ENCODE measurements around the gene MAN2B1. TPM values are rescaled to one million over a fixed set of nuclear protein-coding genes. Genes with fewer than 3 reads are reported as not detected.

The MAN2B1 gene
- total RNA-seq, 1 donor from 2014 or later = 35.8 TPM

DNA sequence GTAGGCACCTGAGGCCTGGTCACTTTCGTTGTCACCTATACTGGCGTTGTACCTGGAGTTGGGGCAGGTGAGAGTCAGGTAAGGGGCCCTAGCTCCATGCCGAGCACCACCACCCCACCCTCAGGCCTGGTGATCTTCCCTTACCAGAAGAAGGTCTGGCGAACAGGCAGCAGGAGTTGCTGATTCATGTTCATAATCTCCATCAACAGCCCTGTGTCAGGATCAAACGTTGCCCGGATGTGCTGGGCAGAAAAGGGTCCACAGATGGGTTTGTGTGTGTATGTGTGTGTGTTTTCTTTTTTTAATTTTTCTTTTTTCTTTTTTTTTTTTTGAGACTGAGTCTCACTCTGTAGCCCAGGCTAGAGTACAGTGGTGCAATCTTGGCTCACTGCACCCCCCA is 14.3 kb downstream of the MAN2B1 start:
- Histone ChIP-seq H3F3A (ENCODE audit: low read depth) (no peaks in the 10 kb centered on the region), H2AFZ (replicated peaks) (no peak overlapping the region), H3K27ac (no peak overlapping the region), H3K9me3 (ENCODE audit: low read depth) (no peaks in the 10 kb centered on the region), H3K4me1 (no peaks in the 10 kb centered on the region), H3K4me3 (no peak overlapping the region), H4K20me1 (ENCODE audit: low read depth) (no peaks in the 10 kb centered on the region), H3K36me3 (no peaks in the 10 kb centered on the region), H3K79me2 (ENCODE audit: low read depth) (no peaks in the 10 kb centered on the region), H3K27me3 (no peaks in the 10 kb centered on the region), H3K9ac (no peak overlapping the region), H3K4me2 (no peak overlapping the region)
- Mint-ChIP-seq H3K9me3 (peaks cover 2% of the 10 kb centered on the region), H3K4me3 (no peak overlapping the region), H3K27me3 (ENCODE audit: insufficient read depth, low read depth) (peaks cover 2% of the 10 kb centered on the region), H3K36me3 (peaks cover 23% of the 10 kb centered on the region), H3K27ac (no peak overlapping the region), H3K4me1 (no peaks in the 10 kb centered on the region)
- DNase-seq (ENCODE audit: low spot score) = no peak
- TF ChIP-seq EZH2 (IDR thresholded peaks at IDR 0.05) (no peak), EZH2phosphoT487 (IDR thresholded peaks at IDR 0.05) (no peak)
- TF ChIP-seq, protein P1, sequence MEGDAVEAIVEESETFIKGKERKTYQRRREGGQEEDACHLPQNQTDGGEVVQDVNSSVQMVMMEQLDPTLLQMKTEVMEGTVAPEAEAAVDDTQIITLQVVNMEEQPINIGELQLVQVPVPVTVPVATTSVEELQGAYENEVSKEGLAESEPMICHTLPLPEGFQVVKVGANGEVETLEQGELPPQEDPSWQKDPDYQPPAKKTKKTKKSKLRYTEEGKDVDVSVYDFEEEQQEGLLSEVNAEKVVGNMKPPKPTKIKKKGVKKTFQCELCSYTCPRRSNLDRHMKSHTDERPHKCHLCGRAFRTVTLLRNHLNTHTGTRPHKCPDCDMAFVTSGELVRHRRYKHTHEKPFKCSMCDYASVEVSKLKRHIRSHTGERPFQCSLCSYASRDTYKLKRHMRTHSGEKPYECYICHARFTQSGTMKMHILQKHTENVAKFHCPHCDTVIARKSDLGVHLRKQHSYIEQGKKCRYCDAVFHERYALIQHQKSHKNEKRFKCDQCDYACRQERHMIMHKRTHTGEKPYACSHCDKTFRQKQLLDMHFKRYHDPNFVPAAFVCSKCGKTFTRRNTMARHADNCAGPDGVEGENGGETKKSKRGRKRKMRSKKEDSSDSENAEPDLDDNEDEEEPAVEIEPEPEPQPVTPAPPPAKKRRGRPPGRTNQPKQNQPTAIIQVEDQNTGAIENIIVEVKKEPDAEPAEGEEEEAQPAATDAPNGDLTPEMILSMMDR (IDR thresholded peaks at IDR 0.05) = no peak

GRCh38 chr19:12649941-12650340 is 16.6 kb downstream of the MAN2B1 start:
- Histone ChIP-seq H3F3A (ENCODE audit: low read depth) (no peaks in the 10 kb centered on the region), H4K20me1 (ENCODE audit: low read depth) (no peaks in the 10 kb centered on the region), H3K27ac (no peak overlapping the region), H3K79me2 (ENCODE audit: low read depth) (no peaks in the 10 kb centered on the region), H2AFZ (replicated peaks) (no peak overlapping the region), H3K9ac (no peak overlapping the region), H3K36me3 (no peaks in the 10 kb centered on the region), H3K4me3 (no peak overlapping the region), H3K27me3 (no peaks in the 10 kb centered on the region), H3K9me3 (ENCODE audit: low read depth) (no peaks in the 10 kb centered on the region), H3K4me2 (no peak overlapping the region), H3K4me1 (no peaks in the 10 kb centered on the region)
- H3K9me3 Mint-ChIP-seq = peaks cover 2% of the 10 kb centered on the region
- H3K27me3 Mint-ChIP-seq (ENCODE audit: insufficient read depth, low read depth) = no peaks in the 10 kb centered on the region
- TF ChIP-seq, protein P1 (IDR thresholded peaks at IDR 0.05) = no peak
- no peak for TF ChIP-seq EZH2phosphoT487 (IDR thresholded peaks at IDR 0.05)
- no peak for TF ChIP-seq EZH2 (IDR thresholded peaks at IDR 0.05)
- DNase-seq (ENCODE audit: low spot score) = no peak
- H3K27ac Mint-ChIP-seq = no peak overlapping the region
- H3K4me1 Mint-ChIP-seq = no peaks in the 10 kb centered on the region
- peaks cover 17% of the 10 kb centered on the region for H3K36me3 Mint-ChIP-seq
- no peak overlapping the region for H3K4me3 Mint-ChIP-seq

GRCh38 chr19:12648088-12648487 is 18.5 kb downstream of the MAN2B1 start:
- H3K36me3 Mint-ChIP-seq = peaks cover 17% of the 10 kb centered on the region
- H3K27me3 Mint-ChIP-seq (ENCODE audit: insufficient read depth, low read depth) = no peaks in the 10 kb centered on the region
- peaks cover 2% of the 10 kb centered on the region for H3K9me3 Mint-ChIP-seq
- no peaks in the 10 kb centered on the region for H3K27me3 ChIP-seq
- no peaks in the 10 kb centered on the region for H3K4me1 Mint-ChIP-seq
- DNase-seq (ENCODE audit: low spot score) = no peak
- TF ChIP-seq, protein P1 (IDR thresholded peaks at IDR 0.05) = peak; percentile 13
- no peak for TF ChIP-seq EZH2phosphoT487 (IDR thresholded peaks at IDR 0.05)
- H3K36me3 ChIP-seq = no peaks in the 10 kb centered on the region
- no peak overlapping the region for H3K27ac Mint-ChIP-seq
- no peak overlapping the region for H3K27ac ChIP-seq
- H3K4me3 Mint-ChIP-seq = no peak overlapping the region
- H3K9me3 ChIP-seq (ENCODE audit: low read depth) = no peaks in the 10 kb centered on the region
- H3K4me2 ChIP-seq = no peak overlapping the region
- no peaks in the 10 kb centered on the region for H3F3A ChIP-seq (ENCODE audit: low read depth)
- H3K79me2 ChIP-seq (ENCODE audit: low read depth) = no peaks in the 10 kb centered on the region
- no peak overlapping the region for H2AFZ ChIP-seq (replicated peaks)
- no peaks in the 10 kb centered on the region for H3K4me1 ChIP-seq
- H3K4me3 ChIP-seq = no peak overlapping the region
- H3K9ac ChIP-seq = no peak overlapping the region
- H4K20me1 ChIP-seq (ENCODE audit: low read depth) = no peaks in the 10 kb centered on the region
